HL-60/S4 (cell line): Measurements from ENCODE around the gene VIM.

ENCODE experiments used
- in situ Hi-C: fragments of 300-500 bp; cut with MboI; formaldehyde crosslinking; loops from 2 replicates; pipeline ENCODE4 v1.14.3; 2022; ENCODE audit warnings: low sequenced_read_pairs

Gene VIM

GRCh38 chr10:17231788-17232187 lies 3.7 kb downstream of the VIM start:
- in situ Hi-C loops: no loop called here

GRCh38 chr10:17232276-17232960 lies 4.4 kb downstream of the VIM start:
- in situ Hi-C loops: no loop called here

GRCh38 chr10:17233286-17233991 lies 5.4 kb downstream of the VIM start:
- in situ Hi-C loops: no loop called here

- in situ Hi-C loops: no loop called here
These were observed 6.4 kb downstream of the VIM start for GRCh38 chr10:17234431-17234945.

GRCh38 chr10:17235136-17235535 lies 7.1 kb downstream of the VIM start:
- in situ Hi-C loops: no loop called here

- in situ Hi-C loops: no loop called here
These were observed 8.6 kb downstream of the VIM start for GRCh38 chr10:17236468-17237148.

- in situ Hi-C loops: no loop called here
These were observed 9.1 kb downstream of the VIM start for GRCh38 chr10:17237149-17237527.

GRCh38 chr10:17237915-17238444 lies 9.9 kb downstream of the VIM start:
- in situ Hi-C loops: no loop called here

GRCh38 chr10:17238445-17239291 lies 10.6 kb downstream of the VIM start:
- in situ Hi-C loops: no loop called here

- in situ Hi-C loops: no loop called here
These were observed 11.5 kb downstream of the VIM start for GRCh38 chr10:17239345-17240085.

GRCh38 chr10:17240096-17240495 lies 12.1 kb downstream of the VIM start:
- in situ Hi-C loops: no loop called here

- in situ Hi-C loops: no loop called here
These were observed 12.6 kb downstream of the VIM start for GRCh38 chr10:17240616-17241015.

- in situ Hi-C loops: no loop called here
These were observed 13.7 kb downstream of the VIM start for GRCh38 chr10:17241611-17242333.

GRCh38 chr10:17244700-17245365 lies 16.8 kb downstream of the VIM start:
- in situ Hi-C loops: no loop called here

- in situ Hi-C loops: no loop called here
These were observed 19.2 kb downstream of the VIM start for GRCh38 chr10:17247210-17247609.

- in situ Hi-C loops: no loop called here
These were observed 20.9 kb downstream of the VIM start for GRCh38 chr10:17248964-17249363.

- in situ Hi-C loops: loop anchor here (10.0 kb wide), 1 partner anchor 405 kb away; no protein-coding TSS in a partner anchor
These were observed 21.8 kb downstream of the VIM start for GRCh38 chr10:17249820-17250219.

- in situ Hi-C loops: loop anchor here (10.0 kb wide), 1 partner anchor 406 kb away; no protein-coding TSS in a partner anchor
These were observed 22.7 kb downstream of the VIM start for GRCh38 chr10:17250736-17251135.
